ENCODE data around the gene PCSK6.

GRCh38 chr15:101269479-101270223 lies 219.9 kb downstream of the PCSK6 start:
- TF ChIP-seq, protein P1, sequence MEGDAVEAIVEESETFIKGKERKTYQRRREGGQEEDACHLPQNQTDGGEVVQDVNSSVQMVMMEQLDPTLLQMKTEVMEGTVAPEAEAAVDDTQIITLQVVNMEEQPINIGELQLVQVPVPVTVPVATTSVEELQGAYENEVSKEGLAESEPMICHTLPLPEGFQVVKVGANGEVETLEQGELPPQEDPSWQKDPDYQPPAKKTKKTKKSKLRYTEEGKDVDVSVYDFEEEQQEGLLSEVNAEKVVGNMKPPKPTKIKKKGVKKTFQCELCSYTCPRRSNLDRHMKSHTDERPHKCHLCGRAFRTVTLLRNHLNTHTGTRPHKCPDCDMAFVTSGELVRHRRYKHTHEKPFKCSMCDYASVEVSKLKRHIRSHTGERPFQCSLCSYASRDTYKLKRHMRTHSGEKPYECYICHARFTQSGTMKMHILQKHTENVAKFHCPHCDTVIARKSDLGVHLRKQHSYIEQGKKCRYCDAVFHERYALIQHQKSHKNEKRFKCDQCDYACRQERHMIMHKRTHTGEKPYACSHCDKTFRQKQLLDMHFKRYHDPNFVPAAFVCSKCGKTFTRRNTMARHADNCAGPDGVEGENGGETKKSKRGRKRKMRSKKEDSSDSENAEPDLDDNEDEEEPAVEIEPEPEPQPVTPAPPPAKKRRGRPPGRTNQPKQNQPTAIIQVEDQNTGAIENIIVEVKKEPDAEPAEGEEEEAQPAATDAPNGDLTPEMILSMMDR (IDR thresholded peaks at IDR 0.05) = no peak; the same call in 1 of the 2 replicates
- TF ChIP-seq, protein P2, sequence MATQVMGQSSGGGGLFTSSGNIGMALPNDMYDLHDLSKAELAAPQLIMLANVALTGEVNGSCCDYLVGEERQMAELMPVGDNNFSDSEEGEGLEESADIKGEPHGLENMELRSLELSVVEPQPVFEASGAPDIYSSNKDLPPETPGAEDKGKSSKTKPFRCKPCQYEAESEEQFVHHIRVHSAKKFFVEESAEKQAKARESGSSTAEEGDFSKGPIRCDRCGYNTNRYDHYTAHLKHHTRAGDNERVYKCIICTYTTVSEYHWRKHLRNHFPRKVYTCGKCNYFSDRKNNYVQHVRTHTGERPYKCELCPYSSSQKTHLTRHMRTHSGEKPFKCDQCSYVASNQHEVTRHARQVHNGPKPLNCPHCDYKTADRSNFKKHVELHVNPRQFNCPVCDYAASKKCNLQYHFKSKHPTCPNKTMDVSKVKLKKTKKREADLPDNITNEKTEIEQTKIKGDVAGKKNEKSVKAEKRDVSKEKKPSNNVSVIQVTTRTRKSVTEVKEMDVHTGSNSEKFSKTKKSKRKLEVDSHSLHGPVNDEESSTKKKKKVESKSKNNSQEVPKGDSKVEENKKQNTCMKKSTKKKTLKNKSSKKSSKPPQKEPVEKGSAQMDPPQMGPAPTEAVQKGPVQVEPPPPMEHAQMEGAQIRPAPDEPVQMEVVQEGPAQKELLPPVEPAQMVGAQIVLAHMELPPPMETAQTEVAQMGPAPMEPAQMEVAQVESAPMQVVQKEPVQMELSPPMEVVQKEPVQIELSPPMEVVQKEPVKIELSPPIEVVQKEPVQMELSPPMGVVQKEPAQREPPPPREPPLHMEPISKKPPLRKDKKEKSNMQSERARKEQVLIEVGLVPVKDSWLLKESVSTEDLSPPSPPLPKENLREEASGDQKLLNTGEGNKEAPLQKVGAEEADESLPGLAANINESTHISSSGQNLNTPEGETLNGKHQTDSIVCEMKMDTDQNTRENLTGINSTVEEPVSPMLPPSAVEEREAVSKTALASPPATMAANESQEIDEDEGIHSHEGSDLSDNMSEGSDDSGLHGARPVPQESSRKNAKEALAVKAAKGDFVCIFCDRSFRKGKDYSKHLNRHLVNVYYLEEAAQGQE (IDR thresholded peaks at IDR 0.05; ENCODE audit: insufficient read depth in 1 of 2, low read depth in 2 of 2, low read length in 1 of 2) = no peak
- TF ChIP-seq POLR2AphosphoS5 (IDR thresholded peaks at IDR 0.05; ENCODE audit: low read depth, low read length) = no peak

All from Panc1 (cell line).